Type B pancreatic cell (in vitro differentiated cells): ENCODE data around the gene YIPF2. TPM values are rescaled to one million over a fixed set of nuclear protein-coding genes. Genes with fewer than 3 reads are reported as not detected.

Experiments used
- DNase-seq: peaks from one replicate; pipeline ENCODE4 v3.0.0; 2021; ENCODE audit warnings: mixed read lengths; ENCODE audit not compliant: unreplicated experiment; ENCODE audit errors: extremely low spot score
- H3K27ac Mint-ChIP-seq: 2 replicates; pipeline ENCODE4 v1.8.0; 2021; ENCODE audit warnings: mild to moderate bottlenecking, mixed read lengths
- H3K27me3 Mint-ChIP-seq: 2 replicates; pipeline ENCODE4 v1.8.0; 2021; ENCODE audit warnings: mixed read lengths
- H3K36me3 Mint-ChIP-seq: 2 replicates; pipeline ENCODE4 v1.8.0; 2021; ENCODE audit warnings: mixed read lengths
- H3K4me1 Mint-ChIP-seq: one replicate; pipeline ENCODE4 v1.8.0; 2021; ENCODE audit warnings: mixed read lengths; ENCODE audit not compliant: unreplicated experiment
- H3K4me3 Mint-ChIP-seq: 2 replicates; pipeline ENCODE4 v1.8.0; 2021; ENCODE audit warnings: mild to moderate bottlenecking, mixed read lengths
- H3K9me3 Mint-ChIP-seq: 2 replicates; pipeline ENCODE4 v1.8.0; 2021; ENCODE audit warnings: mixed read lengths
- long read RNA-seq: library from polyadenylated mRNA; unstranded; transcript quantifications from one replicate; pipeline ENCODE4 v2.0.0, GENCODE V29; 2020
- total RNA-seq: library from RNA; stranded (reverse); gene quantifications from 2 replicates; pipeline ENCODE4 v1.2.1, GENCODE V29; 2021; ENCODE audit warnings: low replicate concordance
- TF ChIP-seq, protein P1 (sequence below): fragments of 200-600 bp; sonication (generic); conservative IDR thresholded peaks from 2 replicates; pipeline ENCODE4 v1.5.0; 2021; ENCODE audit warnings: antibody characterized with exemption, mild to moderate bottlenecking

YIPF2 gene
- total RNA-seq, result 58.5 and 124 TPM in 2 replicates
- long read RNA-seq, transcript YIPF2-204 (10 exons, 1,550 nt), result major isoform, 12 of 21 reads
- long read RNA-seq, partial matches to known transcripts, result 1 of 21 reads
- long read RNA-seq, other reads (novel, unspliced or antisense), result 4 of 21 reads

DNA sequence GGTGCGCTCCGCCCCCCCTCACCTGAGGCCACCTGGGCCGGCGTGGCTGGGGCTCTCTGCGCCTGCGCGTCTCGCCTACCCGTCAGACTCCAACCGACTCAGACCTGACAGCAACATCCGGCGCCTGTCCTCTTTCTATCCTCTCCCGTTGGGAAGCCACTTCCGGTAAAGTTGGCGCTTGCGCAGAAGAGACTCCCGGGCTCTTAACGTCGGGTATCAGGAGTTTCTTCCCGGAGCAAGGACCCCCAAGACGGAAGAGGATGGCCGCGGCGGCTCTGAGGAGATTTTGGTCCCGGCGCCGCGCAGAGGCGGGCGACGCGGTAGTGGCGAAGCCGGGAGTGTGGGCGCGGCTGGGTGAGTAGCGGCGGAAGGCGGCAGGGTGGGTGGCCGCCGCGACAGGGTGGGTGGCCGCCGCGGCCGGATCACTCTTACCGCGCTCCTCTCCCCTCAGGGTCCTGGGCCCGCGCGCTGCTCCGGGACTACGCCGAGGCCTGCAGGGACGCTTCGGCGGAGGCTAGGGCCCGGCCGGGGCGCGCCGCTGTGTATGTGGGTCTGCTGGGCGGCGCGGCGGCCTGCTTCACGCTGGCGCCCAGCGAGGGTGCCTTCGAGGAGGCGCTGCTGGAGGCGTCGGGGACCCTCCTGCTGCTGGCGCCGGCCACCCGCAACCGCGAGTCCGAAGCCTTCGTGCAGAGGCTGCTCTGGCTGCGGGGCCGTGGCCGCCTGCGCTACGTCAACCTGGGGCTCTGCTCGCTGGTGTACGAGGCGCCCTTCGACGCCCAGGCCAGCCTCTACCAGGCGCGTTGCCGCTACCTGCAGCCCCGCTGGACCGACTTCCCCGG lies at the start of gene YIPF2, which contains the start of gene TIMM29:
YIPF2 (minus strand) TSS at position 77 of the 839 bp plus-strand sequence. CDS start 229 bp downstream, outside the sequence.
TIMM29 (plus strand) TSS at position 249 of the 839 bp plus-strand sequence; CDS start at position 261, 12 bp downstream.
- H3K4me1 Mint-ChIP-seq, result peaks cover 9% of the 10 kb centered on the region
- H3K27ac Mint-ChIP-seq, result peak within 1 kb of the TSS; percentile 94
- H3K36me3 Mint-ChIP-seq, result peaks cover 7% of the 10 kb centered on the region
- peak; percentile 96 for DNase-seq
- no peaks in the 10 kb centered on the region for H3K27me3 Mint-ChIP-seq
- peak within 1 kb of the TSS; percentile 96 for H3K4me3 Mint-ChIP-seq
- TF ChIP-seq, protein P1, sequence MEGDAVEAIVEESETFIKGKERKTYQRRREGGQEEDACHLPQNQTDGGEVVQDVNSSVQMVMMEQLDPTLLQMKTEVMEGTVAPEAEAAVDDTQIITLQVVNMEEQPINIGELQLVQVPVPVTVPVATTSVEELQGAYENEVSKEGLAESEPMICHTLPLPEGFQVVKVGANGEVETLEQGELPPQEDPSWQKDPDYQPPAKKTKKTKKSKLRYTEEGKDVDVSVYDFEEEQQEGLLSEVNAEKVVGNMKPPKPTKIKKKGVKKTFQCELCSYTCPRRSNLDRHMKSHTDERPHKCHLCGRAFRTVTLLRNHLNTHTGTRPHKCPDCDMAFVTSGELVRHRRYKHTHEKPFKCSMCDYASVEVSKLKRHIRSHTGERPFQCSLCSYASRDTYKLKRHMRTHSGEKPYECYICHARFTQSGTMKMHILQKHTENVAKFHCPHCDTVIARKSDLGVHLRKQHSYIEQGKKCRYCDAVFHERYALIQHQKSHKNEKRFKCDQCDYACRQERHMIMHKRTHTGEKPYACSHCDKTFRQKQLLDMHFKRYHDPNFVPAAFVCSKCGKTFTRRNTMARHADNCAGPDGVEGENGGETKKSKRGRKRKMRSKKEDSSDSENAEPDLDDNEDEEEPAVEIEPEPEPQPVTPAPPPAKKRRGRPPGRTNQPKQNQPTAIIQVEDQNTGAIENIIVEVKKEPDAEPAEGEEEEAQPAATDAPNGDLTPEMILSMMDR, result no peak
- H3K9me3 Mint-ChIP-seq, result no peaks in the 10 kb centered on the region

DNA sequence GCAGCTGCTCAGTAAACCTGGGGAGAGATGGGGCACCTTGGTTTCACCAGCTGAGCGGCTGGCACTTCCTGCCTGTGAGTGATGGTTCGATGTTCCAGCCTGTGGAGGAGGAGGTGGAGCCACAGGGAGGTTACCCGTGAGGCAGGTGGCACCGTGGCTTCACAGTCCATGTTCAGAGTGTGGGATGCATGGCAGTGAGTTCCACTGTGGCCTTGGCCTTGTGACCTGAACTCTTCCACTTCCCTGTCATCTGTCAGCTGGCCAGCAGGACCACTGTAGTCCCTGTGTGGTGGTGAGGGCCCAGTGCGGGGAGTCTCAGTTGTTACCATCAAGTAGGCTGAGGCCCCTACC lies 49.3 kb upstream of the YIPF2 start:
- Mint-ChIP-seq H3K27ac (no peak overlapping the region), H3K9me3 (no peaks in the 10 kb centered on the region), H3K4me3 (no peak overlapping the region), H3K36me3 (peaks cover 12% of the 10 kb centered on the region), H3K4me1 (peaks cover 25% of the 10 kb centered on the region), H3K27me3 (no peaks in the 10 kb centered on the region)
- TF ChIP-seq, protein P1, result no peak
- DNase-seq, result no peak

DNA sequence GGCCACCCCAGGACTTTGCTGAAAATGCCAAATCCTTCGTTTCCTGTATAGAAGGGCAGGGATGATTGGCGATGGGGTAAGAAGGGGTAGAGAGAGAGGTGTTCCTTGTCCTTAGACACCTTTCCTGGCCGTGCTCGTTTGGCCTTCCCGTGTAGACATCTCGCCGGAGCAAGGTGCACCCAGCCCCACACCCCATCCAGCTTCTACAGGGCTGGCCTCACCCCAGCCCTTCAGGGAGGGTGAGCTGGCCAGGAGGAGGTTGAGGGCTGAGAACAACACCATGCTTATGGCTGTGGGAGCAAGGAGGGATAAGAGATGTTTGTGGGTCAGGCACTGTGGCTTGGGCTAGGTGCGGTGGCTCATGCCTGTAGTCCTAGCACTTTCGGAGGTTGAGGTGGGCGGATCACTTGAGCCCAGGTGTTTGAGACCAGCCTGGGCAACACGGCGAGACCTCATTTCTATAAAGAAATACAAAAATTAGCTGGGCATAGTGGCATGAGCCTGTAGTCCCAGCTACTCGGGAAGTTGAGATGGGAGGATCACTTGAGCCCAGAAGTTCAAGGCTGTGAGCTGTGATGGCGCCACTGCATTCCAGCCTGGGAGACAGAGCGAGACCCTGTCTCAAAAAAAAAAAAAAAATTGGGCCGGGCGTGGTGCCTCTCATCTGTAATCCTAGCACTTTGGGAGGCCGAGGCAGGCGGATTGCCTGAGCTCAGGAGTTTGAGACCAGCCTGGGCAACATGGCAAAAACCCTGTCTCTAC lies 47.9 kb upstream of the YIPF2 start:
- H3K9me3 Mint-ChIP-seq, result no peaks in the 10 kb centered on the region
- peak overlapping the region; percentile 79 for H3K27ac Mint-ChIP-seq
- DNase-seq, result no peak
- no peak overlapping the region for H3K4me3 Mint-ChIP-seq
- no peaks in the 10 kb centered on the region for H3K27me3 Mint-ChIP-seq
- TF ChIP-seq, protein P1, result no peak
- peaks cover 25% of the 10 kb centered on the region for H3K4me1 Mint-ChIP-seq
- peaks cover 15% of the 10 kb centered on the region for H3K36me3 Mint-ChIP-seq

DNA sequence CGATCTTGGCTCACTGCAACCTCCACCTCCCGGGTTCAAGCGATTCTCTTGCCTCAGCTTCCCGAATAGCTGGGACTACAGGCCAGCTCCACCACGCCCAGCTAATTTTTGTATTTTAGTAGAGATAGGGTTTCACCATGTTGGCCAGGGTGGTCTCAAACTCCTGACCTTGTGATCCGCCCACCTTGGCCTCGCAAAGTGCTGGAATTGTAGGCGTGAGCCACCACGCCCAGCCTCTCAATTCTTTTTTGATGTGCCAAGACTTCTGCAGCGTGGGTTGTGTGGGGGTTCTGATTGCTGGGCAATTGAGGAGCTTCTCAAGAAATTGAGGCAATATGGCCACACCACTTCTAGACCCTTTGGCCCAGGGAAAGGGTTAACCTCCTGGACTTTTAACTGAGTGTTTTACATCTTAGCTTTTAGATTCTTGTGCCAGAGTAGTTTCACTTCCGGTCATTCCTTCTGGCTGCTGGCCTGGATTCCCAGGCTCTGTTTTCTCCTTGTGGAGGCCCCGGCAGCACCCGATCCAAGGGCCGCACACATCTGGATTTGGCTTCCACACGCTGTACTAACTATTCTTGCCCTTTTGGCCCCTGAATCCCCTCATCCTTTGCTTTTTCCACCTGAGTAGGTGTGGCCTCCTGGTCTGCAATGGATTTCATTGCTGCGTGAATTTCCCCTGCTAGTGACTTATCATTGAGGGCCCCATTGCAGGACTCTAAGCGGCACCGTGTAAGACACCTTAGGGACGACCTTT lies 47.1 kb upstream of the YIPF2 start:
- Mint-ChIP-seq H3K9me3 (no peaks in the 10 kb centered on the region), H3K27me3 (no peaks in the 10 kb centered on the region), H3K36me3 (peaks cover 18% of the 10 kb centered on the region), H3K4me3 (no peak overlapping the region), H3K4me1 (peaks cover 25% of the 10 kb centered on the region), H3K27ac (no peak overlapping the region)
- no peak for DNase-seq
- TF ChIP-seq, protein P1, result no peak

DNA sequence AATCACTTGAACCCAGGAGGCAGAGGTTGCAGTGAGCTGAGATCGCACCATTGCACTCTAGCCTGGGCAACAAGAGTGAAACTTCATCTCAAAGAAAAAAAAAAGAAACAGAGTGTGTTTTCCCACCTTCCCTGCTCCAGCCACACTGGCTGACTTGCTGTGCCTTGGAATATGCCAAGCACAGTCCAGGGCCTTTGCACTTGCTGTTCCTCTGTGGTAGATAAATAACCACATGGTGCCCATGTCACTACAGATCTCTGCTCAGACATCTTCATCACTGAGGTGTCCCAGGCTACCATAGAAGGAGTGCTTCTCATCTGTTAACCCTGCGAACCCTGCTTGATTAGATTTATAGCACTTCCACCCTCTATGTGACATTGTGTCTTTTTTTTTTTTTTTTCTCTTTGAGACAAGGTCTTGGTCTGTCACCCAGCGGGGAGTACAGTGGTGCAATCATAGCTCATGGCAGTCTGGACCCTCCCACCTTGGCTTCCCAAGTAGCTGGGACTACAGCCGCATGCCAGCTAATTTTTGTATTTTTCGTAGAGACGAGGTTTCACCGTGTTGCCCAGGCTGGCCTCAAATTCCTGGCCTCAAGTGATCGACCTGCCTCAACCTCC lies 42.8 kb upstream of the YIPF2 start:
- DNase-seq, result no peak
- Mint-ChIP-seq H3K27ac (no peak overlapping the region), H3K4me3 (no peak overlapping the region), H3K27me3 (no peaks in the 10 kb centered on the region), H3K4me1 (peaks cover 40% of the 10 kb centered on the region), H3K9me3 (no peaks in the 10 kb centered on the region), H3K36me3 (peaks cover 23% of the 10 kb centered on the region)
- TF ChIP-seq, protein P1, result no peak
